Thyroid gland (tissue), 4 donors: ENCODE data around the gene PUDP. TPM values are rescaled to one million over a fixed set of nuclear protein-coding genes. Genes with fewer than 3 reads are reported as not detected.

ENCODE experiments used
- DNase-seq, 2 donors: peaks; one replicate each; pipeline ENCODE4 v3.0.0-alpha.2; 2019
- H3K27ac ChIP-seq, 3 donors: fragments of 200-600 bp; sonication (generic); 1 replicate in 2 of 3; 2 replicates in 1 of 3; pipeline ENCODE4 v1.5.1; 2016 to 2019; ENCODE audit warnings: mild to moderate bottlenecking in 1 of 3, moderate library complexity in 1 of 3
- H3K27me3 ChIP-seq: fragments of 200-600 bp; sonication (generic); one replicate; pipeline ENCODE4 v1.5.1; 2019
- H3K36me3 ChIP-seq, 2 donors: fragments of 200-600 bp; sonication (generic); one replicate each; pipeline ENCODE4 v1.5.1; 2016 to 2019
- H3K4me1 ChIP-seq, 2 donors: fragments of 200-600 bp; sonication (generic); one replicate each; pipeline ENCODE4 v1.5.1; 2017 to 2019
- H3K4me3 ChIP-seq, 3 donors: fragments of 200-600 bp; sonication (generic); replicated peaks in 1 of 3; 1 replicate in 2 of 3; 2 replicates in 1 of 3; pipeline ENCODE4 v1.5.1; 2016; ENCODE audit warnings: mild to moderate bottlenecking in 1 of 3
- H3K9me3 ChIP-seq: fragments of 200-600 bp; sonication (generic); one replicate; pipeline ENCODE4 v1.5.1; 2017
- POLR2A ChIP-seq, 2 donors: fragments of 450-650 bp; IDR thresholded peaks; one replicate each; pipeline ENCODE4 v1.6.1; 2017; ENCODE audit warnings: antibody characterized with exemption in 2 of 2, mild to moderate bottlenecking in 2 of 2, moderate library complexity in 1 of 2
- WGBS, 2 donors: methylation state at CpG; one replicate each; pipeline ENCODE4 v1.1.5; 2017; 5-methylcytosine and 5-hydroxymethylcytosine counted together
- intact Hi-C: fragments of 100-400 bp; cut with DNase I; formaldehyde crosslinking; loops from one replicate; pipeline ENCODE4 v1.15.1; 2023
- total RNA-seq, 4 donors: library from RNA; depleted of rRNA; stranded (reverse); fragments of >200 nt; gene quantifications; one replicate each; pipeline ENCODE4 v1.2.3, GENCODE V29; 2016
- TF ChIP-seq, protein P1 (sequence below), 6 experiments: fragments of 200-600 bp in 3 of 6; fragments of 450-650 bp in 3 of 6; sonication (generic) in 3 of 6; IDR thresholded peaks; one replicate each; pipeline ENCODE4 v1.5.1; 2016 to 2019; ENCODE audit warnings: antibody characterized with exemption in 6 of 6, mild to moderate bottlenecking in 2 of 6, inconsistent platforms in 1 of 6, moderate library complexity in 1 of 6

PUDP gene
- total RNA-seq, 4 donors from 2014 or later = 11.3 to 27.5 (median 18.0) TPM

DNA sequence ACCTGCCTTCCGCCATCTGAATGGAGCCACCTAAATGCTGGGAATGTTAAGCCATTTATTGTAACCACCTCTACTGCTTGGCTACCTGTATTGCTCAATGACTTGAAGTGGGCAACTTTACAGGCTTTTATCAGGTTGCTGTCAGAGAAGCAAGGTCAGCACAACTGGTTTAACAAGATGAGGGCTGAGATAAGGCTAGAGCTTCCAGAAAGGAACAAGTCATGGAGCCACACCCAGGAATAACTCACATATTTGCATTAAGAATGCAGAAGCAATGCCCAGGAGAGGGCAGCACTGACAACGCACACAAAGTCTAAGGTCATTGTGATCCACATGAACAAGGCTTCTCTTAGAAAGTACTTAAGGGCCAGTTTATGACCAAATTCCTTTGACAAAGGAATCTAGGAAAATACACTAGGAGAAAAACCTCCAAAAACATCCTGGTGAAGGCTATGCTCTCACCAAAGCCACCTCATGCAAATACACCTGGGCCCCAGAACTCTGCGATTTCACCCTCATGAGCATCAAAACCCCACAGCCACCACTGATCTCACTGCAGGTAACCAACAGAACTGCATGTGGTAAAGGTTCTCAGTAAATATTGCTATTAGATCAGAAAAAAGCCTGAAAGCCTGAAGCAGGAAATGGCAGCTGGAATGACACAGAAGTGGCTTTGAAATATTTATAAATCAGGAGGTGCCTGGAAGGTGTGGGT, 15.5 kb downstream of the PUDP start:
- intact Hi-C loops = no loop called here
- TF ChIP-seq, protein P1, sequence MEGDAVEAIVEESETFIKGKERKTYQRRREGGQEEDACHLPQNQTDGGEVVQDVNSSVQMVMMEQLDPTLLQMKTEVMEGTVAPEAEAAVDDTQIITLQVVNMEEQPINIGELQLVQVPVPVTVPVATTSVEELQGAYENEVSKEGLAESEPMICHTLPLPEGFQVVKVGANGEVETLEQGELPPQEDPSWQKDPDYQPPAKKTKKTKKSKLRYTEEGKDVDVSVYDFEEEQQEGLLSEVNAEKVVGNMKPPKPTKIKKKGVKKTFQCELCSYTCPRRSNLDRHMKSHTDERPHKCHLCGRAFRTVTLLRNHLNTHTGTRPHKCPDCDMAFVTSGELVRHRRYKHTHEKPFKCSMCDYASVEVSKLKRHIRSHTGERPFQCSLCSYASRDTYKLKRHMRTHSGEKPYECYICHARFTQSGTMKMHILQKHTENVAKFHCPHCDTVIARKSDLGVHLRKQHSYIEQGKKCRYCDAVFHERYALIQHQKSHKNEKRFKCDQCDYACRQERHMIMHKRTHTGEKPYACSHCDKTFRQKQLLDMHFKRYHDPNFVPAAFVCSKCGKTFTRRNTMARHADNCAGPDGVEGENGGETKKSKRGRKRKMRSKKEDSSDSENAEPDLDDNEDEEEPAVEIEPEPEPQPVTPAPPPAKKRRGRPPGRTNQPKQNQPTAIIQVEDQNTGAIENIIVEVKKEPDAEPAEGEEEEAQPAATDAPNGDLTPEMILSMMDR (IDR thresholded peaks at IDR 0.05) = peak in 4 of 6 experiments; percentile 29 to 55 (median 40)
- no peak for TF ChIP-seq POLR2A (IDR thresholded peaks at IDR 0.05)
- peak overlapping the region; percentile 41 to 52 (median 46) for H3K27ac ChIP-seq
- no peaks in the 10 kb centered on the region for H3K9me3 ChIP-seq
- WGBS, 2 donors = 60 to 72% methylated on average over 3 of the region's 3 CpGs
- H3K27me3 ChIP-seq = no peaks in the 10 kb centered on the region
- H3K36me3 ChIP-seq = no peaks in the 10 kb centered on the region
- peaks cover 11 to 22% of the 10 kb centered on the region in 2 donors for H3K4me1 ChIP-seq
- no peak overlapping the region for H3K4me3 ChIP-seq
- peak; percentile 55 to 58 for DNase-seq

DNA sequence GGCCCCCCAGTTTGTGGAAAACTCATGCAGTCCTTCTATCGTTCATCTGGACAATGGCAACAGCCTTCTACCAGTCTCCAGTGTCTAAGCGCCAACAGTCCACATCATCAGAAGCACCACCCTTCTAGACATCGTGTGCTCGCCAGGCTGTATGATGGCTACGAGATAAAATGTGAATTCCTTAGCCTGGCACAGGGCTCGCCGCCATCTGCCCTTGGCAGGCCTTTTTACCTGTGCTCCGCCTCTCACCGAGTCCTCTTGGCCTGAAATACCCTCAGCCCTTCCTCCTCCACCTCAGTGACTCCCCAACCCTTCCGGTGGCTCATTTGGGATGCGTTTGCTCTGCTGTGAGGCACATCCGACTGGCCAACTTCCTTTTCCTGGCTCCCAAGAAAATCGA, 16.3 kb downstream of the PUDP start:
- WGBS, 2 donors = 82 to 94% methylated on average over 12 to 13 of the region's 13 CpGs
- Histone ChIP-seq H3K4me3 (no peak overlapping the region), H3K27ac (peak overlapping the region in 2 of 3 donors; percentile 41 to 52), H3K9me3 (no peaks in the 10 kb centered on the region), H3K36me3 (no peaks in the 10 kb centered on the region), H3K27me3 (no peaks in the 10 kb centered on the region), H3K4me1 (peaks cover 11 to 22% of the 10 kb centered on the region in 2 donors)
- intact Hi-C loops = no loop called here
- no peak for TF ChIP-seq POLR2A (IDR thresholded peaks at IDR 0.05)
- TF ChIP-seq, protein P1 (IDR thresholded peaks at IDR 0.05) = no peak
- no peak for DNase-seq

DNA sequence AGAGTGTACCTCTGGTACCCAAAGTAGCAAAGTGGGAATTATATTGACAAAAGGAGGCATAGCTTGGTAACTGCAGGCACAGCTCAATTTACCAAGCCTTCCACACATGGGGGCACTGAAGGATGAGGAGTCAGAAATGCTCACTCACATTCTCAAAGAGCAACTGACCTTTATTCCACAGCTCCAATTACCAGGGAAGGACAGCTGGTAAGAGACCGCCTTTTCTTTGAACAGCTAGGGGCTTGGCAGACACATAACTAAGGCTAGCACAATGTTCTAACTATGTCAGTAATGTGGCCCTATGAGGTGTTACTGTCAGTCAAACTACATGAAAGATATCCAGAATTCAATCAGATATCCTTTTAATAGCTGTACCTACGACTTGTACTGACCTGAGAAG, 20.9 kb downstream of the PUDP start:
- no peak overlapping the region for H3K27ac ChIP-seq
- H3K9me3 ChIP-seq = no peaks in the 10 kb centered on the region
- intact Hi-C loops = no loop called here
- no peak overlapping the region for H3K4me3 ChIP-seq
- H3K27me3 ChIP-seq = no peaks in the 10 kb centered on the region
- DNase-seq = no peak
- peaks cover 0 to 4% of the 10 kb centered on the region in 2 donors for H3K4me1 ChIP-seq
- H3K36me3 ChIP-seq = no peaks in the 10 kb centered on the region
- 90 to 93% methylated on average over 2 of the region's 2 CpGs for WGBS, 2 donors
- TF ChIP-seq, protein P1 (IDR thresholded peaks at IDR 0.05) = no peak
- TF ChIP-seq POLR2A (IDR thresholded peaks at IDR 0.05) = no peak

DNA sequence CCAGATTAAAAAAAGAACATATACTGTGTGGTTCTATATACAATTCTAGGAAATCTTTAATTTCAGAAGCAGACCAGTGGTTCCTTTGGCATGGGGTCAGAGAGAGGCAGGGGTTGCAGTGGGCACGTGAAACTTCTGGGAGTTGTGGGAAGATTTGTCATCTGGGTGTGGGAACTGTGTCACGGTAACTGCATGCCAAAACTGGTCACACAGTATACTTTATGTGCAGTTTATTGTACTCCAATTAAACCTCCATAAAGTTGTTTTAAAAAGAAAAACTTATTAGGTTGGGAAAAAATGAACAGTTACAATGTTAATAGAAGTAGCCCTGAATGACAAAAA, 27.1 kb downstream of the PUDP start:
- no peak overlapping the region for H3K4me3 ChIP-seq
- H3K27me3 ChIP-seq = no peaks in the 10 kb centered on the region
- no peaks in the 10 kb centered on the region for H3K9me3 ChIP-seq
- no peaks in the 10 kb centered on the region for H3K36me3 ChIP-seq
- no peak overlapping the region for H3K27ac ChIP-seq
- H3K4me1 ChIP-seq = peaks cover 9 to 14% of the 10 kb centered on the region in 2 donors
- DNase-seq = no peak
- intact Hi-C loops = no loop called here
- WGBS, 2 donors = 31 to 54% methylated on average over 2 of the region's 2 CpGs
- TF ChIP-seq, protein P1 (IDR thresholded peaks at IDR 0.05) = no peak
- no peak for TF ChIP-seq POLR2A (IDR thresholded peaks at IDR 0.05)
